GM12875 (cell line): Measurements from ENCODE around the gene IL1RAPL2.
"Not testable (repeated sequence)": the region's sequence is repeated elsewhere in the genome, so short reads cannot be mapped to it uniquely, and the experiment has no call there.

Experiments
- H3K4me3 ChIP-seq: one replicate; pipeline ENCODE4 v1.5.1; 2011; ENCODE audit warnings: low read depth, low read length, control low read depth
- TF ChIP-seq, protein P1 (sequence below): IDR thresholded peaks from 2 replicates; pipeline ENCODE4 v1.5.1; 2011; ENCODE audit warnings: low read depth, mild to moderate bottlenecking, control low read depth, inconsistent platforms, low read length, moderate library complexity, borderline replicate concordance; ENCODE audit not compliant: insufficient read depth

Gene IL1RAPL2

DNA sequence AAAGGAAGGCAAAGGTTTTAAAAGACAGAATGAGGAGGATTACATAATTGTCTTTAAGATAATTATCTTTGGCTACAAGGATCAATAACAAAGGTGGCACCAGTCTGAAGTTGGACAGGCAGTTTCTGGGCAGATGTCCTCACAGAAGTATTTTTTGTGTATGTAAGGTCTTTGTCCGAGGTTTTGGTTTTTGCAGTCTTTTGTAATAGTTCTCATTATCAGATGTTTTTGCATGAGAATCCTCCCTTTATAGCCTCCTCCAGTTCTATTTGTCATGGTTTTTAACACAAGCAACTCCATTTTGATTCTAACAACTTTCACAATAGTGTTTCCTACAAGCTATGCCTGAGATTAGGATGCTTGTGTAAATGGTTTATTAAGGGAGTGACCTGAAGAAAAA lies 286.2 kb downstream of the IL1RAPL2 start:
- no peak overlapping the region for H3K4me3 ChIP-seq
- TF ChIP-seq, protein P1, sequence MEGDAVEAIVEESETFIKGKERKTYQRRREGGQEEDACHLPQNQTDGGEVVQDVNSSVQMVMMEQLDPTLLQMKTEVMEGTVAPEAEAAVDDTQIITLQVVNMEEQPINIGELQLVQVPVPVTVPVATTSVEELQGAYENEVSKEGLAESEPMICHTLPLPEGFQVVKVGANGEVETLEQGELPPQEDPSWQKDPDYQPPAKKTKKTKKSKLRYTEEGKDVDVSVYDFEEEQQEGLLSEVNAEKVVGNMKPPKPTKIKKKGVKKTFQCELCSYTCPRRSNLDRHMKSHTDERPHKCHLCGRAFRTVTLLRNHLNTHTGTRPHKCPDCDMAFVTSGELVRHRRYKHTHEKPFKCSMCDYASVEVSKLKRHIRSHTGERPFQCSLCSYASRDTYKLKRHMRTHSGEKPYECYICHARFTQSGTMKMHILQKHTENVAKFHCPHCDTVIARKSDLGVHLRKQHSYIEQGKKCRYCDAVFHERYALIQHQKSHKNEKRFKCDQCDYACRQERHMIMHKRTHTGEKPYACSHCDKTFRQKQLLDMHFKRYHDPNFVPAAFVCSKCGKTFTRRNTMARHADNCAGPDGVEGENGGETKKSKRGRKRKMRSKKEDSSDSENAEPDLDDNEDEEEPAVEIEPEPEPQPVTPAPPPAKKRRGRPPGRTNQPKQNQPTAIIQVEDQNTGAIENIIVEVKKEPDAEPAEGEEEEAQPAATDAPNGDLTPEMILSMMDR, result no peak

DNA sequence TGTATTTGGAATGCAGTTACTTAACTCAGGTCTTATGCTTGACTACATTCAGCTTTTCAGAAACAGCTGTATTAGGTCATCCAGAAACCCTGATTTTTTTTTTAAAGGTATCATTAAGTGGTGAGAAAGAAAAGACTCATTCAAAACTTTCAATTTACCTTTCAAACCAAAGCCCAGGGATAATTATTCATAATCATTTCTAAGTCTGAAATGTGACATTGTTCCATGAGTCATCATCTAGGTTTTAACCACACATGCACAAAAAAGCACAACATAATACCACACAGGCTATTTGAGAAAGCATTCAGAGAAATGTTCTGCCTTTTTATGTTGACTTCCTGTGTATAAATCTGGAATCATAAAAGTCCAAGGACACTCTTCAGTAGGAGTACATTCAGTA lies 288.2 kb downstream of the IL1RAPL2 start:
- H3K4me3 ChIP-seq, result no peak overlapping the region
- TF ChIP-seq, protein P1, result no peak

DNA sequence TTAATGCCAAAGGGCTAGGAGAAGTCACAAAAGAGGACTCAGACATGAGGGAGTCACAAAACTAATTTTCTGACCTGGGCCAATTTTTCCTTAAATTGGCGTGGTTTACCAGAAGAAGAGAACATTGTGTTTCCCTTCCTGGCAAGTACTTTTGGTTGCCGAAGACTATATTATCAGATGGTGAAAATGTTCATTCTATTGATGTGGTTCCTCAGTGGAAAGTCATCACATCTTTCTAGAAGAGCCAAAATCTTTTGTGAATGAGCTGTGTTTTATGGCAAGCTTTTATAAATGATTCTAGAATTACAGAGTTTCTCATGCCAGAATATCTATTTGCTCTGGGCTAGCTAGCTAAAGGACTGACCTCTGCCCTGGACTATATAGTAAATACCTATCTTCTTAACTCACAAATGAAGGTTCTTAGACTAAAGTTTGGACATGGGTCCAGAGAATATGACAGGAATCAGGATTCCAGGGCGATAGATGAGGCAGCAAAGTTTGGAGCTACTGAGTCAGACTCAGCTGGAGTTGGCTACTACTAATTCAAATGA lies 288.9 kb downstream of the IL1RAPL2 start:
- H3K4me3 ChIP-seq, result no peak overlapping the region
- TF ChIP-seq, protein P1, result no peak

DNA sequence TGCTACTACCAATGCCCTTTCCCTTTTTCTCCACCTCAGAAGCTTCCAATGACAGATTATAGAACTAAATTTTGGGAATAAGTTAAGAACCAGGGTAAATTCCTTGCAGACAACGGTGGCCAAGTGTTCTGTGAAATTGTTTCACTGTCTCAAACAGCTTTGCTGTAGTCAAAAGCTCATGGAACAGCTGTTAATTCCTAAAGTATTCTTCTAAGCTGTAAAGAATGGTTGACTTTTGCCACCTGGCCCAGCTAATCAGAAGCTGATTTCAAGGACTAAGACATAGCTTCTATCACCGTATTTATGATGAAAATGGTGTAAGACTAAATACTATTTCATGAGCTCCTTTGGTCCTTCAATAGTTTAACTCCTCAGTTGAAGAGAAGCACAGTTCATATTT lies 297.5 kb downstream of the IL1RAPL2 start:
- TF ChIP-seq, protein P1, result no peak
- H3K4me3 ChIP-seq, result no peak overlapping the region

DNA sequence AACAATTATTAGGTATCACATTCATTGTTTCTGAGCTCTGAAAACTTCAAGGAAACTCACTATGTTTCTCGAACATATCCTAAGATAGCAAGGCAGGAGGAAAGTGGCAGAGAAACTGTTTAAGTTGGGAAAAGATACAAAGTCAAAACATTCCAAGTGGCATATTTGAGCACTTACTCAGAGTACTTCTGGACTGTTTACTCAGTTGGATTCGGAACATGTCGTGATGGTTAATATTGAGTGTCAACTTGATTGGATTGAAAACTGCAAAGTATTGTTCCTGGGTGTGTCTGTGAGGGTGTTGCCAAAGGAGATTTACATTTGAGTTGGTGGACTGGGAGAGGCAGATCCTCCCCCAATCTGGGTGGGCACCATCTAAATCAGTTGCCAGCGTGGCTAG lies 298.3 kb downstream of the IL1RAPL2 start:
- no peak overlapping the region for H3K4me3 ChIP-seq
- TF ChIP-seq, protein P1, result no peak

GRCh38 chrX:104877504-104877903 lies 311.5 kb downstream of the IL1RAPL2 start:
- TF ChIP-seq, protein P1, result no peak
- no peak overlapping the region for H3K4me3 ChIP-seq

DNA sequence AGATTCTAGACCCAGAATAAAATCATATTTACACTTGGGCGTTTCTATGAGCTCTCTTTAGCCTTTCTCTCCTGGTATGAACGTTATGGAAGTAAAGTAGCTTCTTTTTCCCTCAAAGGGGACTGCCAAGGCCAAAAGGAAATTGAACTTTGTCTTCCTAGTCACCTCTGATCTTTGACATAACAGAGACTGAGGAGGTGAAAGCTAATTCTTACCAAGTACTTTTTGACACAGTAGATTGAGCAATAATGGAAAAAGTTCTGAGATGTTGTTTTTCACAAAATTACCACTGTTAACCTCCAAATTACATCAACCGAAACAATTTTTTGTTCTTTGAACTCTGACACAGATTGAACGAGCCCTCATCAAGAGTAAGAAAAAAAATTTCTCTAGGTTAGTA lies 336.1 kb downstream of the IL1RAPL2 start:
- H3K4me3 ChIP-seq, result no peak overlapping the region
- TF ChIP-seq, protein P1, result no peak

DNA sequence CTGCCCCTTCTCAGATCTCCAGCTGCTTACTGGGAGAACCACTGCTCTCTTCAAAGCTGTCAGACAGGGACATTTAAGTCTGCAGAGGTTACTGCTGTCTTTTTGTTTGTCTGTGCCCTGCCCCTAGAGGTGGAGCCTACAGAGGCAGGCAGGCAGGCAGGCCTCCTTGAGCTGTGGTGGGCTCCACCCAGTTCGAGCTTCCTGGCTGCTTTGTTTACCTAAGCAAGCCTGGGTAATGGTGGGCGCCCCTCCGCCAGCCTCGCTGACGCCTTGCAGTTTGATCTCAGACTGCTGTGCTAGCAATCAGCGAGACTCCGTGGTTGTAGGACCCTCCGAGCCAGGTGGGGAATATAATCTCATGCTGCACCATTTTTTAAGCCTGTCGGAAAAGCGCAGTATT lies 343.7 kb downstream of the IL1RAPL2 start:
- not testable (repeated sequence) for H3K4me3 ChIP-seq
